H9 (cell line): Measurements from ENCODE around the gene FOXO6. TPM values are rescaled to one million over a fixed set of nuclear protein-coding genes. Genes with fewer than 3 reads are reported as not detected.

ENCODE experiments used
- DNase-seq: peaks from one replicate; pipeline ENCODE4 v3.0.0-alpha.2; 2017
- H2AFZ ChIP-seq: one replicate; pipeline ENCODE4 v1.6.1; 2013; ENCODE audit warnings: mild to moderate bottlenecking, low read length, control low read depth, moderate library complexity
- H2AK5ac ChIP-seq: 2 replicates; pipeline ENCODE4 v1.6.1; 2013; ENCODE audit warnings: low read length, control low read depth, mixed read lengths; ENCODE audit not compliant: insufficient read length
- H2BK120ac ChIP-seq: one replicate; pipeline ENCODE4 v1.6.1; 2013; ENCODE audit warnings: low read depth, mild to moderate bottlenecking, low read length, control low read depth, inconsistent platforms; ENCODE audit not compliant: poor library complexity, severe bottlenecking
- H2BK12ac ChIP-seq: 2 replicates; pipeline ENCODE4 v1.6.1; 2013; ENCODE audit warnings: low read length, control low read depth, mixed read lengths, low read depth; ENCODE audit not compliant: insufficient read length
- H2BK15ac ChIP-seq: 2 replicates; pipeline ENCODE4 v1.6.1; 2013; ENCODE audit warnings: low read depth, low read length, control low read depth
- H2BK20ac ChIP-seq: one replicate; pipeline ENCODE4 v1.6.1; 2013; ENCODE audit warnings: low read depth, mild to moderate bottlenecking, low read length, control low read depth, inconsistent platforms; ENCODE audit not compliant: poor library complexity, severe bottlenecking
- H2BK5ac ChIP-seq: 2 replicates; pipeline ENCODE4 v1.6.1; 2013; ENCODE audit warnings: low read length, control low read depth, mixed read lengths; ENCODE audit not compliant: insufficient read length
- H3K14ac ChIP-seq: 2 replicates; pipeline ENCODE4 v1.6.1; 2013; ENCODE audit warnings: low read length, control low read depth; ENCODE audit not compliant: insufficient read depth
- H3K18ac ChIP-seq: 2 replicates; pipeline ENCODE4 v1.6.1; 2013; ENCODE audit warnings: low read depth, mild to moderate bottlenecking, mixed read lengths, low read length, control low read depth; ENCODE audit not compliant: insufficient read length
- H3K23ac ChIP-seq: 2 replicates; pipeline ENCODE4 v1.6.1; 2013; ENCODE audit warnings: low read length, control low read depth, mixed read lengths, low read depth; ENCODE audit not compliant: insufficient read length
- H3K23me2 ChIP-seq: 2 replicates; pipeline ENCODE4 v1.6.1; 2013; ENCODE audit warnings: low read depth, mild to moderate bottlenecking, mixed read lengths, low read length, control low read depth; ENCODE audit not compliant: insufficient read length, poor library complexity, severe bottlenecking
- H3K27ac ChIP-seq: 2 replicates; pipeline ENCODE4 v1.5.1; 2013; ENCODE audit warnings: low read length, control low read depth, mixed read lengths, low read depth; ENCODE audit not compliant: insufficient read length
- H3K27me3 ChIP-seq: 2 replicates; pipeline ENCODE4 v1.6.1; 2013; ENCODE audit warnings: low read length, control low read depth, inconsistent platforms; ENCODE audit not compliant: insufficient read depth
- H3K4ac ChIP-seq: 2 replicates; pipeline ENCODE4 v1.6.1; 2013; ENCODE audit warnings: low read depth, mild to moderate bottlenecking, control low read depth, inconsistent platforms, low read length, moderate library complexity
- H3K4me1 ChIP-seq: 2 replicates; pipeline ENCODE4 v1.6.1; 2013; ENCODE audit warnings: low read length, control low read depth, inconsistent platforms; ENCODE audit not compliant: insufficient read depth
- H3K4me2 ChIP-seq: 2 replicates; pipeline ENCODE4 v1.6.1; 2013; ENCODE audit warnings: low read length, control low read depth, mixed read lengths; ENCODE audit not compliant: insufficient read length, insufficient read depth
- H3K56ac ChIP-seq: 2 replicates; pipeline ENCODE4 v1.6.1; 2013; ENCODE audit warnings: low read depth, mild to moderate bottlenecking, mixed read lengths, low read length, control low read depth; ENCODE audit not compliant: insufficient read length
- H3K79me1 ChIP-seq: 2 replicates; pipeline ENCODE4 v1.6.1; 2013; ENCODE audit warnings: low read depth, mild to moderate bottlenecking, moderate library complexity, low read length, control low read depth, inconsistent platforms; ENCODE audit not compliant: insufficient read depth, poor library complexity, severe bottlenecking
- H3K79me2 ChIP-seq: 2 replicates; pipeline ENCODE4 v1.6.1; 2013; ENCODE audit warnings: low read length, control low read depth, inconsistent platforms; ENCODE audit not compliant: insufficient read depth
- H3K9ac ChIP-seq: 2 replicates; pipeline ENCODE4 v1.6.1; 2013; ENCODE audit warnings: low read length, control low read depth, mixed read lengths; ENCODE audit not compliant: insufficient read length; ENCODE audit errors: extremely low read depth
- H3K9me3 ChIP-seq: one replicate; pipeline ENCODE4 v1.6.1; 2013; ENCODE audit warnings: low read depth, low read length, inconsistent platforms; ENCODE audit not compliant: control insufficient read depth
- H3T11ph ChIP-seq: one replicate; pipeline ENCODE4 v1.6.1; 2013; ENCODE audit warnings: mild to moderate bottlenecking, low read length, control low read depth, inconsistent platforms
- H4K20me1 ChIP-seq: one replicate; pipeline ENCODE4 v1.6.1; 2013; ENCODE audit not compliant: control insufficient read depth, insufficient read length, insufficient read depth
- H4K5ac ChIP-seq: 2 replicates; pipeline ENCODE4 v1.6.1; 2013; ENCODE audit warnings: low read depth, mild to moderate bottlenecking, mixed read lengths, low read length, control low read depth; ENCODE audit not compliant: insufficient read length
- H4K8ac ChIP-seq: replicated peaks from 2 replicates; pipeline ENCODE4 v1.6.1; 2013; ENCODE audit warnings: low read length, control low read depth, mixed read lengths, low read depth; ENCODE audit not compliant: insufficient read length
- H4K91ac ChIP-seq: 2 replicates; pipeline ENCODE4 v1.6.1; 2013; ENCODE audit warnings: low read depth, mild to moderate bottlenecking, moderate library complexity, mixed read lengths, low read length, control low read depth; ENCODE audit not compliant: insufficient read length
- H3K27ac Mint-ChIP-seq, 3 experiments: 2 replicates in 2 of 3; 3 replicates in 1 of 3; pipeline ENCODE4 v1.8.0; 2020 to 2021; ENCODE audit warnings: mixed read lengths in 3 of 3, mild to moderate bottlenecking in 1 of 3, moderate library complexity in 1 of 3
- H3K27me3 Mint-ChIP-seq: 2 replicates; pipeline ENCODE4 v1.8.0; 2021; ENCODE audit warnings: low read depth, mild to moderate bottlenecking, moderate library complexity, mixed read lengths
- H3K36me3 Mint-ChIP-seq, 3 experiments: 2 replicates in 2 of 3; 3 replicates in 1 of 3; pipeline ENCODE4 v1.8.0; 2020 to 2021; ENCODE audit warnings: low read depth in 3 of 3, mixed read lengths in 3 of 3; ENCODE audit not compliant: insufficient read depth in 1 of 3
- H3K4me1 Mint-ChIP-seq, 2 experiments: 2 replicates each; pipeline ENCODE4 v1.8.0; 2020; ENCODE audit warnings: mixed read lengths in 2 of 2
- H3K4me3 Mint-ChIP-seq, 2 experiments: 2 replicates in 1 of 2; 3 replicates in 1 of 2; pipeline ENCODE4 v1.8.0; 2020 to 2021; ENCODE audit warnings: mild to moderate bottlenecking in 2 of 2, mixed read lengths in 2 of 2, moderate library complexity in 1 of 2
- H3K9me3 Mint-ChIP-seq, 2 experiments: 2 replicates in 1 of 2; 3 replicates in 1 of 2; pipeline ENCODE4 v1.8.0; 2020; ENCODE audit warnings: mild to moderate bottlenecking in 2 of 2, mixed read lengths in 2 of 2, moderate library complexity in 1 of 2
- CTCF ChIP-seq: fragments of 200-600 bp; sonication (generic); conservative IDR thresholded peaks from 3 replicates; pipeline ENCODE4 v1.8.0; 2021; ENCODE audit warnings: antibody characterized with exemption, mild to moderate bottlenecking
- WGBS: extraction: QIAGEN DNeasy Blood & Tissue Kit; methylation state at CpG from one replicate; pipeline ENCODE4 v1.1.7; 2013; ENCODE audit warnings: missing lambda C conversion rate, low lambda C conversion rate, mixed read lengths; ENCODE audit not compliant: insufficient read length; ENCODE audit errors: extremely low coverage; 5-methylcytosine and 5-hydroxymethylcytosine counted together
- total RNA-seq: library from RNA; stranded (reverse); gene quantifications from 2 replicates; pipeline ENCODE4 v1.2.1, GENCODE V29; 2021

Gene FOXO6
- total RNA-seq, 1 experiment from 2014 or later, result 0.83 TPM

DNA sequence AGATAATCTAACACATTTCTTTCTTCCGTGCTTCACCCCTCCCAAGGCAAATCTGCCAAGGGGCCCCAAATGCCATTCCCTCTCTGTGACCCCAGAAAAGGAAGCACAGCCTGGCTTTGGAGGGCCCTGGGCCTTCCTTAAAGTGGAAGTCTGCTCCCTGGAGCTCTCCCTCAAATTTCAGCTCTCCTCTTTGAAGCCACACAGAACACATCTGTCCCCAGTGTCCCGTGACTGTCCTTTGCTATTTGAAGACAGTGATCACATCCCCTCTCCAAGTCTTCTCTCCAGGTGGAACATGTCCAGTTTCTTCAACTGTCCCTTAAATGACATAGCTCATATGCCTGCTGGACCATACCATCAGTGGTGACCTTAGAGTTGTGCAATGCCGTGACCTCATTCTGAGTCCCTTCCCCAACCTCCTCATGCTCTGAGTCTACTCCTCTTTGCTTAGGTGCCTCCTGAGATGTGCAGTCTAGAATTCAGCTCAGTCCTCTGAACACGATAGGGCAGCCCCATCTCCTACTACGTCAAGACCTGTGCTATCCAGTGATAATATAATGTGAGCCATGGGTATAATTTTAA, 18.4 kb upstream of the FOXO6 start:
- Histone ChIP-seq H3T11ph (no peak overlapping the region), H2BK12ac (no peak overlapping the region), H2BK120ac (no peak overlapping the region), H4K20me1 (no peaks in the 10 kb centered on the region), H3K79me1 (no peaks in the 10 kb centered on the region), H3K9me3 (no peaks in the 10 kb centered on the region), H3K9ac (no peak overlapping the region), H3K27ac (no peak overlapping the region), H2BK20ac (no peak overlapping the region), H2AK5ac (no peak overlapping the region), H3K79me2 (no peaks in the 10 kb centered on the region), H3K27me3 (no peaks in the 10 kb centered on the region), H4K5ac (no peak overlapping the region), H3K14ac (no peak overlapping the region), H3K56ac (no peak overlapping the region), H3K4me2 (no peak overlapping the region), H4K8ac (no peak overlapping the region), H3K4ac (no peak overlapping the region), H4K91ac (no peak overlapping the region), H2BK5ac (no peak overlapping the region), H3K23ac (no peak overlapping the region), H2BK15ac (no peak overlapping the region), H3K23me2 (no peaks in the 10 kb centered on the region), H2AFZ (no peak overlapping the region), H3K4me1 (0 out of 2 replicates have a peak, but pooled peaks cover 3% of the 10 kb centered on the region), H3K18ac (no peak overlapping the region)
- Mint-ChIP-seq H3K9me3 (peaks cover 8 to 11% of the 10 kb centered on the region in 2 experiments), H3K27ac (no peak overlapping the region), H3K4me1 (peaks cover 7 to 11% of the 10 kb centered on the region in 2 experiments), H3K4me3 (no peak overlapping the region), H3K36me3 (0 out of 7 replicates have a peak, but pooled peaks cover 0 to 3% (median 0%) of the 10 kb centered on the region in 3 experiments), H3K27me3 (peaks cover 26% of the 10 kb centered on the region)
- TF ChIP-seq CTCF, result no peak
- no CpG with 5 or more reads among the region's 5 CpGs for WGBS
- DNase-seq, result no peak
